Endothelial cell of umbilical vein (primary cell): ENCODE results near the gene TMEM121.

Experiments used
- EZH2 ChIP-seq: IDR thresholded peaks from 2 replicates; pipeline ENCODE4 v1.6.1; 2012; ENCODE audit warnings: borderline replicate concordance, low read depth, mild to moderate bottlenecking, moderate library complexity, low read length, inconsistent platforms; ENCODE audit not compliant: severe bottlenecking
- FOS ChIP-seq: IDR thresholded peaks from 2 replicates; pipeline ENCODE4 v1.6.1; 2011; ENCODE audit warnings: mild to moderate bottlenecking, low read length, moderate library complexity, borderline replicate concordance; ENCODE audit not compliant: insufficient read depth
- GATA2 ChIP-seq: IDR thresholded peaks from 2 replicates; pipeline ENCODE4 v1.7.0; 2011; ENCODE audit warnings: low read depth, mild to moderate bottlenecking, moderate library complexity, mixed read lengths, low read length; ENCODE audit not compliant: insufficient read length, insufficient read depth
- MYC ChIP-seq: IDR thresholded peaks from one replicate; pipeline ENCODE4 v1.6.1; 2011; ENCODE audit warnings: mild to moderate bottlenecking, low read depth, low read length
- POLR2A ChIP-seq: IDR thresholded peaks from 2 replicates; pipeline ENCODE4 v1.6.1; 2012; ENCODE audit warnings: low read depth, mild to moderate bottlenecking, control low read depth, low read length
- POLR2AphosphoS5 ChIP-seq: IDR thresholded peaks from 2 replicates; pipeline ENCODE4 v1.6.1; 2012; ENCODE audit warnings: low read depth, mild to moderate bottlenecking, control low read depth, low read length, moderate library complexity; ENCODE audit not compliant: insufficient read depth
- TF ChIP-seq, protein P1 (sequence below), 2 donors: IDR thresholded peaks; 1 replicate in 1 of 2; 2 replicates in 1 of 2; pipeline ENCODE4 v1.5.1; 2011; ENCODE audit warnings: low read length in 2 of 2, mild to moderate bottlenecking in 2 of 2, moderate library complexity in 2 of 2, control low read depth in 1 of 2, inconsistent platforms in 1 of 2, low read depth in 1 of 2; ENCODE audit not compliant: insufficient read depth in 1 of 2; ENCODE audit errors: extremely low read depth in 1 of 2
- TF ChIP-seq, protein P2 (sequence below): IDR thresholded peaks from 2 replicates; pipeline ENCODE4 v1.6.1; 2011; ENCODE audit not compliant: insufficient read depth, insufficient read length

DNA sequence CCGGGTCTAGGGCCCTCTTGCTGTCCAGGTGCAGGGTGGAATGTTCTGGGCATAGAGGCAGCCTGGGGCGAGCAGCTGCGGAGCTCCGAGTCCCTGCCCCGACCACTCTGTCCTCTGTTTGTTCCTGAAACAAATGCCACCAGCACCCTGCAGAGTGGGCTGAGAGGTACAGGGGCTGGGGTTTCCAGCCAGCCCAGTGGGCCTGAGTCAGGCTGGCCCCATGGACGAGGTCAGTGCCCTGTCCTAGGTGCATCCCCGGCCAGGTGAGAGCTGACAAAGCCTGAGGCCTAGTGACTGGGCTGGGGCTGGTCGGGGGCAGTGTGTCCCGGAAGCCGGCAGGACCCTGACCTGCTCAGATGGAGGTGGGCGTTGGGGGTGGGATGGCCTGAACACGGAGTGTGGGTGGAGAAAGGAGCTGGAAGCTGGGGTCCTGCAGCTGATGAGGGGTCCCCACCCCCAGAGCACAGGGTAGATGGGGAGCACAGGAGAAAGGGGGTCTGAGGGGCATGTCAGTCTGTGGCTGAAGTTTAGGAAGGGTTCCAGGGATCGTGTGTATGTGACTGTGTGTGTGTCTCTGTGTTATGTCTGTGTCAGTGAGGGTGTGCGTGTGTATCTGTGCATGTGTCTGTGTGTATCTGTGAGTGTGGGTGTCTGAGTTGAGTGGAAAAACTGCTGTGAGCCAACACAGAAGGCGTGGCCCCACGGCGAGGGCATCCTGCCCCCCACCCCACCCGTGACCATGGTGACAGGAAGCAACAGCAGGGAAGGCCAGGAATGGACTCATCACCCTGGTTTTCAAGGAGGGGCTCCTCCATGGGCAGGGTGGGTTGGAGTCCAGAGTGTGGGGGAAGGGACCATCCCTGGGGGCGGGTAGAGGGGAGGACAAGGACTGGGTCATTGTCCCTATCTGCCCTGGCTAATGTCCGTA is 42.0 kb upstream of the TMEM121 start:
- TF ChIP-seq, protein P1, sequence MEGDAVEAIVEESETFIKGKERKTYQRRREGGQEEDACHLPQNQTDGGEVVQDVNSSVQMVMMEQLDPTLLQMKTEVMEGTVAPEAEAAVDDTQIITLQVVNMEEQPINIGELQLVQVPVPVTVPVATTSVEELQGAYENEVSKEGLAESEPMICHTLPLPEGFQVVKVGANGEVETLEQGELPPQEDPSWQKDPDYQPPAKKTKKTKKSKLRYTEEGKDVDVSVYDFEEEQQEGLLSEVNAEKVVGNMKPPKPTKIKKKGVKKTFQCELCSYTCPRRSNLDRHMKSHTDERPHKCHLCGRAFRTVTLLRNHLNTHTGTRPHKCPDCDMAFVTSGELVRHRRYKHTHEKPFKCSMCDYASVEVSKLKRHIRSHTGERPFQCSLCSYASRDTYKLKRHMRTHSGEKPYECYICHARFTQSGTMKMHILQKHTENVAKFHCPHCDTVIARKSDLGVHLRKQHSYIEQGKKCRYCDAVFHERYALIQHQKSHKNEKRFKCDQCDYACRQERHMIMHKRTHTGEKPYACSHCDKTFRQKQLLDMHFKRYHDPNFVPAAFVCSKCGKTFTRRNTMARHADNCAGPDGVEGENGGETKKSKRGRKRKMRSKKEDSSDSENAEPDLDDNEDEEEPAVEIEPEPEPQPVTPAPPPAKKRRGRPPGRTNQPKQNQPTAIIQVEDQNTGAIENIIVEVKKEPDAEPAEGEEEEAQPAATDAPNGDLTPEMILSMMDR (IDR thresholded peaks at IDR 0.05; ENCODE audit: extremely low read depth in 1 of 2, insufficient read depth in 1 of 2, low read depth in 1 of 2, low read length in 2 of 2): no peak
- no peak for TF ChIP-seq EZH2
- no peak for TF ChIP-seq POLR2A
- TF ChIP-seq POLR2AphosphoS5: no peak
- TF ChIP-seq, protein P2, sequence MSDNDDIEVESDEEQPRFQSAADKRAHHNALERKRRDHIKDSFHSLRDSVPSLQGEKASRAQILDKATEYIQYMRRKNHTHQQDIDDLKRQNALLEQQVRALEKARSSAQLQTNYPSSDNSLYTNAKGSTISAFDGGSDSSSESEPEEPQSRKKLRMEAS: no peak
- TF ChIP-seq FOS: no peak
- TF ChIP-seq MYC: no peak
- TF ChIP-seq GATA2: no peak
